T47D (cell line): ENCODE data around the gene AARS2.
"Not testable (repeated sequence)": the region's sequence is repeated elsewhere in the genome, so short reads cannot be mapped to it uniquely, and the experiment has no call there.

Source experiments
- DNase-seq, 2 experiments: peaks; one replicate each; pipeline versions ENCODE4 v3.0.0 to v3.0.0-alpha.2; 2011 to 2012; ENCODE audit warnings: low read depth in 1 of 2, low spot score in 1 of 2
- JUND ChIP-seq: IDR thresholded peaks from 2 replicates; pipeline ENCODE4 v1.6.1; 2012; ENCODE audit warnings: low read depth
- in situ Hi-C: cut with HindIII; loops from 2 replicates; pipeline ENCODE4 v1.10.0; 2016; ENCODE audit warnings: low sequenced_read_pairs, low pct_unique_long_range_greater_than_20kb

AARS2 gene

GRCh38 chr6:44339763-44340625 is 26.8 kb upstream of the AARS2 start:
- DNase-seq: peak in 1 of 2 experiments; percentile 6
- no peak for TF ChIP-seq JUND
- in situ Hi-C loops: no loop called here

GRCh38 chr6:44339301-44339700 is 26.2 kb upstream of the AARS2 start:
- no peak for TF ChIP-seq JUND
- no peak for DNase-seq
- in situ Hi-C loops: no loop called here

GRCh38 chr6:44338228-44339122 is 25.3 kb upstream of the AARS2 start:
- DNase-seq: peak; percentile 41 to 80
- TF ChIP-seq JUND: no peak
- in situ Hi-C loops: no loop called here

GRCh38 chr6:44335631-44336030 is 22.5 kb upstream of the AARS2 start:
- in situ Hi-C loops: no loop called here
- TF ChIP-seq JUND: no peak
- no peak for DNase-seq

- in situ Hi-C loops: no loop called here
- TF ChIP-seq JUND: no peak
- DNase-seq: no peak
Measured at GRCh38 chr6:44333942-44334341, 20.8 kb upstream of the AARS2 start.

- in situ Hi-C loops: no loop called here
- no peak for DNase-seq
- no peak for TF ChIP-seq JUND
Measured at GRCh38 chr6:44333273-44333919, 20.2 kb upstream of the AARS2 start.

- no peak for TF ChIP-seq JUND
- no peak for DNase-seq
- in situ Hi-C loops: no loop called here
Measured at GRCh38 chr6:44332585-44332984, 19.4 kb upstream of the AARS2 start.

GRCh38 chr6:44329858-44330257 is 16.7 kb upstream of the AARS2 start:
- TF ChIP-seq JUND: no peak
- in situ Hi-C loops: no loop called here
- no peak for DNase-seq

GRCh38 chr6:44328203-44328602 is 15.1 kb upstream of the AARS2 start:
- DNase-seq, in situ Hi-C loops: not testable (repeated sequence)

- DNase-seq: no peak
- no peak for TF ChIP-seq JUND
- in situ Hi-C loops: no loop called here
Measured at GRCh38 chr6:44327760-44328159, 14.6 kb upstream of the AARS2 start.

- no peak for DNase-seq
- TF ChIP-seq JUND: no peak
- in situ Hi-C loops: no loop called here
Measured at GRCh38 chr6:44327096-44327495, 13.9 kb upstream of the AARS2 start.

- DNase-seq: no peak
- TF ChIP-seq JUND: no peak
- in situ Hi-C loops: no loop called here
Measured at GRCh38 chr6:44321210-44321609, 8.1 kb upstream of the AARS2 start.

GRCh38 chr6:44317136-44317631 is 4.0 kb upstream of the AARS2 start:
- in situ Hi-C loops, DNase-seq: not testable (repeated sequence)
